ENCODE results near the gene HPSE2. TPM values are rescaled to one million over a fixed set of nuclear protein-coding genes. Genes with fewer than 3 reads are reported as not detected.

HPSE2 gene
- total RNA-seq, 1 experiment from 2014 or later: 0.20 TPM

DNA sequence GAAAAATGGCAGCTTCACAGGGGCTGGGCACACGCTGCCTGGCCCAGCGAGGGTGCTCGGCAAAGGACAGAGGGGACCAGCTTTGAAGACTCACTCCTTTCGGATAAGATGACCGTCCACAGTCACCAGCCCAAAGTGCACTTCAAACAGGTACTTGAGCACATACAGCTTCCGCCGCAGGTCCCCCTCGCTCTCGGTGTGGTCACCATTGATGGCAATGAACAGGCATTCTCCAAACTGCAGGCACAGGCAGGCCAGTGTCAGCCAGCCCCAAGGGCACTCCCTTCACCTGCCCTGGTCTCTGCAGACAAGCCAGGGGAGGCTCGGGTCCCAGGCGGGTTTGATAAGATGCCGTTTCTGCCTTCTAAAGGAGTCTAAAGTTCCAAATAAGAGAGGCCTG is 800.5 kb downstream of the HPSE2 start:
- Mint-ChIP-seq H3K4me3 (no peak overlapping the region), H3K27ac (no peak overlapping the region), H3K36me3 (ENCODE audit: insufficient read depth in 1 of 3, low read depth in 3 of 3) (peaks cover 80 to 92% (median 85%) of the 10 kb centered on the region in 3 experiments), H3K27me3 (ENCODE audit: low read depth) (no peaks in the 10 kb centered on the region), H3K9me3 (peaks cover 36 to 39% of the 10 kb centered on the region in 2 experiments), H3K4me1 (peaks cover 4 to 14% of the 10 kb centered on the region in 2 experiments)
- no peak overlapping the region for H2AFZ ChIP-seq (ENCODE audit: low read length)
- H3K9me3 ChIP-seq (ENCODE audit: control insufficient read depth, low read depth, low read length): no peaks in the 10 kb centered on the region
- no peak overlapping the region for H3K14ac ChIP-seq (ENCODE audit: insufficient read depth, low read length)
- no peak overlapping the region for H3K27ac ChIP-seq (ENCODE audit: insufficient read length, low read depth, low read length)
- H3T11ph ChIP-seq (ENCODE audit: low read length): no peak overlapping the region
- WGBS (ENCODE audit: extremely low coverage, insufficient read length, low lambda C conversion rate): no CpG with 5 or more reads among the region's 12 CpGs
- H4K5ac ChIP-seq (ENCODE audit: insufficient read length, low read depth, low read length): no peak overlapping the region
- H4K20me1 ChIP-seq (ENCODE audit: control insufficient read depth, insufficient read depth, insufficient read length): no peaks in the 10 kb centered on the region
- TF ChIP-seq, protein P1, sequence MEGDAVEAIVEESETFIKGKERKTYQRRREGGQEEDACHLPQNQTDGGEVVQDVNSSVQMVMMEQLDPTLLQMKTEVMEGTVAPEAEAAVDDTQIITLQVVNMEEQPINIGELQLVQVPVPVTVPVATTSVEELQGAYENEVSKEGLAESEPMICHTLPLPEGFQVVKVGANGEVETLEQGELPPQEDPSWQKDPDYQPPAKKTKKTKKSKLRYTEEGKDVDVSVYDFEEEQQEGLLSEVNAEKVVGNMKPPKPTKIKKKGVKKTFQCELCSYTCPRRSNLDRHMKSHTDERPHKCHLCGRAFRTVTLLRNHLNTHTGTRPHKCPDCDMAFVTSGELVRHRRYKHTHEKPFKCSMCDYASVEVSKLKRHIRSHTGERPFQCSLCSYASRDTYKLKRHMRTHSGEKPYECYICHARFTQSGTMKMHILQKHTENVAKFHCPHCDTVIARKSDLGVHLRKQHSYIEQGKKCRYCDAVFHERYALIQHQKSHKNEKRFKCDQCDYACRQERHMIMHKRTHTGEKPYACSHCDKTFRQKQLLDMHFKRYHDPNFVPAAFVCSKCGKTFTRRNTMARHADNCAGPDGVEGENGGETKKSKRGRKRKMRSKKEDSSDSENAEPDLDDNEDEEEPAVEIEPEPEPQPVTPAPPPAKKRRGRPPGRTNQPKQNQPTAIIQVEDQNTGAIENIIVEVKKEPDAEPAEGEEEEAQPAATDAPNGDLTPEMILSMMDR (conservative IDR thresholded peaks at IDR 0.05): no peak
- H3K18ac ChIP-seq (ENCODE audit: insufficient read length, low read depth, low read length): no peak overlapping the region
- H3K9ac ChIP-seq (ENCODE audit: extremely low read depth, insufficient read length, low read length): no peak overlapping the region
- no peak overlapping the region for H3K56ac ChIP-seq (ENCODE audit: insufficient read length, low read depth, low read length)
- H3K23ac ChIP-seq (ENCODE audit: insufficient read length, low read depth, low read length): no peak overlapping the region
- H2AK5ac ChIP-seq (ENCODE audit: insufficient read length, low read length): no peak overlapping the region
- no peaks in the 10 kb centered on the region for H3K4me1 ChIP-seq (ENCODE audit: insufficient read depth, low read length)
- H3K79me2 ChIP-seq (ENCODE audit: insufficient read depth, low read length): no peaks in the 10 kb centered on the region
- H2BK12ac ChIP-seq (ENCODE audit: insufficient read length, low read depth, low read length): no peak overlapping the region
- no peak overlapping the region for H3K4ac ChIP-seq (ENCODE audit: low read depth, low read length)
- H2BK15ac ChIP-seq (ENCODE audit: low read depth, low read length): no peak overlapping the region
- H2BK20ac ChIP-seq (ENCODE audit: low read depth, low read length, poor library complexity, severe bottlenecking): no peak overlapping the region
- no peak overlapping the region for H4K91ac ChIP-seq (ENCODE audit: insufficient read length, low read depth, low read length)
- no peaks in the 10 kb centered on the region for H3K27me3 ChIP-seq (ENCODE audit: insufficient read depth, low read length)
- no peak overlapping the region for H3K4me2 ChIP-seq (ENCODE audit: insufficient read depth, insufficient read length, low read length)
- H3K23me2 ChIP-seq (ENCODE audit: insufficient read length, low read depth, low read length, poor library complexity, severe bottlenecking): no peaks in the 10 kb centered on the region
- no peak overlapping the region for H2BK120ac ChIP-seq (ENCODE audit: low read depth, low read length, poor library complexity, severe bottlenecking)
- no peak overlapping the region for H2BK5ac ChIP-seq (ENCODE audit: insufficient read length, low read length)
- H3K79me1 ChIP-seq (ENCODE audit: insufficient read depth, low read depth, low read length, poor library complexity, severe bottlenecking): no peaks in the 10 kb centered on the region
- no peak overlapping the region for H4K8ac ChIP-seq (replicated peaks; ENCODE audit: insufficient read length, low read depth, low read length)
- DNase-seq: no peak
